ENCODE results near the gene ATP6V0B.

Gene ATP6V0B

DNA sequence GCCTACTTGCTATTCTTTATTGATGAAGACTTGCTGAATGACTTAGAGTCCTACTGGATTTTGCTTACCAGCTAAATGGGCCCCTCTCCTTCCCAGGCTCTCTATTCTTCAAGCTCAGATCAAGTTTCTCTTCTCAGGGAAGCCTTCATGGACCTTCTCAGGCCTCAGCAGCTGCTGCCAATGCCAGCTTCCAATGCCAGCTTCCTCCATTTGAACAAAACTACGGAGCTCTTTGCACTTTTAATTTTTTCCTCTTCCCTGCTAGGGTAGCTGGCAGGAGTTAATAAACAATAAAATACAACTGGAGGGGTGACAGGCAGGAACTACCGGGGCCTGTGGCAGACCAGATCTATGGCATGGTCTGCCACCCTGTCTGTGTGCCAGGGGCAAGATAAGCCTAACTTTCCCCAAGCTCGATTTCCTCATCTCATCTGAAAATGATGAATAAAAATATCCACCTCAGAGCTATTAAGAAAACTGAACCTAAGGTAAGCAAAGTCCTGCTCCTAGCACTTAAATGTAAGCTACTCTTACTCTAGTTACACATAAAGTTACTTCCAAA lies 29.0 kb upstream of the ATP6V0B start:
- DNase-seq (ENCODE audit: extremely low spot score, insufficient read length, low read depth) (no peak), FAIRE-seq (peak; percentile 18)

DNA sequence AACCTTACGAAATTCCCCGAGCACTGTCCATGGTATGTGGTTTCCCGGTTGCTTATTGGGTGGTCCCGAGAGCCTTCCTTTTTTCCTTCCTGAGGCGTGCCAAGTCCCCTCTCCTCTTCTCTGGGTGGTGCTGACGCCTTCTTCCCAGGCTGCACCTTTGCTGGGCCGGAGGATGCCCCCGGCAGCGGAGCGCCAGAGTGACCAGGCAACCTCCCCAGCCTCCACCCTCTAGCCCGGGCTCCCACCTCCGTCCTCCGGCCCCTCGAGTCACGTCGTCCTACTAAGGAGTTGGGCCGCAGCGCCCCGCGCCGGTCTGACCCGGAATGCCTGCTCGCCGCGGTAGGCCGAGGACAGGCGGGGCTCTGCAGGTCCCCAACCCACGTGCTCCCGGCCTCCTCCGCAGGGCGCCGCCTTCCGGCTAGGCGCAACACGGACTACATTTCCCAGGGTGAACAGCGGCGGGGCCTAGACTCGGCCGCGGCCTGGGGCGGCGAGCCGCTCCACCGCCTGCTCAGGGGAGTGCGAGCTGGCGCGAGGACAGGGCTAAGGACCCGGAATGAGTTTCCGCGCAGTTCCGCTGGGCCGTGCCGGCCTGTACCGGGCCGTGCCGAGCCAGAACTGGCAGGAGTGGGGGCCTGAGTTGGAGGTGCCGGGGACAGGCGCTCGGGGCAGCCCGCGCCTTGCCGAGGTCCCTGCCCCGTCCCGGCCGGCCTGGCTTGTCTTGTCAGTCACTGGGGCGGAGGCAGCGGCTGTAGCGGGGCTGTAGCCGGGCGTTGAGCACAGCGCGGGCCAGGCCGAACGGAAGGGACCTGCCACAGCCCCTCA lies 28.3 kb upstream of the ATP6V0B start, which contains the start of gene IPO13:
TSS of gene IPO13 (plus strand) at position 715 of the 825 bp plus-strand sequence. CDS start 651 bp downstream, outside the sequence.
- peak; percentile 98 for DNase-seq (ENCODE audit: extremely low spot score, insufficient read length, low read depth)
- peak; percentile 97 for FAIRE-seq

GRCh38 chr1:43947061-43947873 lies 27.5 kb upstream of the ATP6V0B start:
- no peak for FAIRE-seq
- no peak for DNase-seq (ENCODE audit: extremely low spot score, insufficient read length, low read depth)

DNA sequence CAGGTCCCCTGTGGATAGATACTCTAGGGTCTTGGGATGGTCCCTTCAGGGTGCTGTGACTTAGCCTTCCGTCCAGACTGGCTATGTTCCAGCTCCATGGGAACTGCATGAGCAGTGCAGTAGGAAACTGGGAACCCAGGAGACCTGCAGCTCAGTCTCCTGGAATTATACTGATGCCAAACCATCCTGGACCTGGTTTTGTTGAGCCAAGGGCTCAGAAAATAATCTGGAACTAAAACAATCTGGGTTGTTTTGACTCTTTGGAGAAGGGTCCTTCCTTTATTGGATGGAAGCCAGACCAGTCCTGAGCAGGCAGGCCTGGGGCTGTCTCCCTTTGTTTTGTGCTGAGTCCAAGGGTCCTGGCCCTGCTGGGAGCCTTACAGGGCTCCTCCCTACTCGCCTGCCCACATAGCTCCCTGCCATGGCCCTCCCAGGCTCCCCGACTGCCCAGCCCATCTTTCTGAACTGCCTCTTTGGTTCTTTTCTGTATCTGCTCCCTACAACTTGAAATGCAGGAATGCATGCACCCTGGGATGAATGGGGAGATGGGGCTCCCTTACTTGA lies 26.8 kb upstream of the ATP6V0B start:
- FAIRE-seq, result no peak

GRCh38 chr1:43949678-43950077 lies 25.1 kb upstream of the ATP6V0B start:
- FAIRE-seq (no peak), DNase-seq (ENCODE audit: extremely low spot score, insufficient read length, low read depth) (no peak)

More for the DNA sequence above, 26.8 kb upstream of the ATP6V0B start:
- DNase-seq (ENCODE audit: extremely low spot score, insufficient read length, low read depth), result no peak

GRCh38 chr1:43951021-43951985 lies 23.5 kb upstream of the ATP6V0B start:
- no peak for DNase-seq (ENCODE audit: extremely low spot score, insufficient read length, low read depth)
- FAIRE-seq, result no peak

DNA sequence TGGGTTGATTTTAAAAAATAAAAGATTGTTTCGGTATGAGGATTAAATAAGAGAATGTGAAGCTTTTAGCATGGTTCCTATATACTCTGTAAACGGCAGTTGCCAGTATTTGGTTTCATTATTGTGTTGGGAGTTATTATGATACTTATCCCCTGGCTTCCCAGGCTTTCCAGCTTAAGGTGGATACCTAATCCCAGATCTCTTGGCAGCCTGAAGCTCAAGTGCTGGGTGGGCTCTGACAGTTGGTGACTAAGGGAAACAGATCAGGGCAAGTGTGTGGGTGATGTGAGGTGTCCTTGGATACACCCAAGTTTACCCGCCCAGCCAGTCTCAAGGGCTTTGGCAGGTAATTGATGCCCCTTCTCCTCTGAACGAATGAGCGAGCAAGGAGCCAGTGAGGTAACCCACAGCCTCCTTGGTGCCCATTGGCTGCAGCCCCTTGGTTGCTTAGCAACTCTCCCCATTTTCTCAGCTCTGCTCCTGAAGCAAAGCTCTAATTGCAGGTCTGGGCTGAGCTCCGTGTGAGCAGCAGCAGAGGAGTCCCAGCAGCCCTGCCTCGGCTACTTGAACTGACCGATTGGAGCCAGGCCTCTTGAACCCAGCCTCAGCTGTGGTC lies 21.9 kb upstream of the ATP6V0B start:
- FAIRE-seq, result no peak
- no peak for DNase-seq (ENCODE audit: extremely low spot score, insufficient read length, low read depth)

DNA sequence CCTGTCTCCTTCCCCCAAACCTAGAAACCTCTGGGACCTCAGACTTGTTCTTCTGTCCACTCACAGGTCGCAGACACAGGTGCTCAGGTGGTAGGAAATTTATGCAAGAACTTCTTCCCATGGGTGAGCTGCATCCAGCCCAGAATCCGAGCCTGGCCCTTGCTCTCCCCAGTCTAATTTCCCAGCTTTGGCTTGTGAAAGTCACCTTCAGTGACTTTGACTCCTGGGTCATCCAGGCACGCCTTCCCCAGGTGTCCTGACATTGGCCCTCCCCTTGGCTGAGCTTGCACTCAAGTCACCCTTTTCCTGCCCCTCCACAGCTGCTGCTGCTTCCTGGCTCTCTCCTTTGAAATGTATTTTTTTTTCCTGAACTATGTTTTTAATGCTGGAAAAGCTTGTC lies 21.4 kb upstream of the ATP6V0B start:
- DNase-seq (ENCODE audit: extremely low spot score, insufficient read length, low read depth) (no peak), FAIRE-seq (no peak)

GRCh38 chr1:43954036-43954435 lies 20.7 kb upstream of the ATP6V0B start:
- DNase-seq (ENCODE audit: extremely low spot score, insufficient read length, low read depth) (no peak), FAIRE-seq (no peak)

GRCh38 chr1:43956234-43956633 lies 18.5 kb upstream of the ATP6V0B start:
- no peak for DNase-seq (ENCODE audit: extremely low spot score, insufficient read length, low read depth)
- no peak for FAIRE-seq

GRCh38 chr1:43957407-43958040 lies 17.2 kb upstream of the ATP6V0B start:
- DNase-seq (ENCODE audit: extremely low spot score, insufficient read length, low read depth) (no peak), FAIRE-seq (no peak)

- FAIRE-seq, result no peak
- no peak for DNase-seq (ENCODE audit: extremely low spot score, insufficient read length, low read depth)
Observed at GRCh38 chr1:43958351-43959255, 16.2 kb upstream of the ATP6V0B start.

- DNase-seq (ENCODE audit: extremely low spot score, insufficient read length, low read depth), result no peak
- FAIRE-seq, result no peak
Observed at GRCh38 chr1:43960798-43961197, 14.0 kb upstream of the ATP6V0B start.

DNA sequence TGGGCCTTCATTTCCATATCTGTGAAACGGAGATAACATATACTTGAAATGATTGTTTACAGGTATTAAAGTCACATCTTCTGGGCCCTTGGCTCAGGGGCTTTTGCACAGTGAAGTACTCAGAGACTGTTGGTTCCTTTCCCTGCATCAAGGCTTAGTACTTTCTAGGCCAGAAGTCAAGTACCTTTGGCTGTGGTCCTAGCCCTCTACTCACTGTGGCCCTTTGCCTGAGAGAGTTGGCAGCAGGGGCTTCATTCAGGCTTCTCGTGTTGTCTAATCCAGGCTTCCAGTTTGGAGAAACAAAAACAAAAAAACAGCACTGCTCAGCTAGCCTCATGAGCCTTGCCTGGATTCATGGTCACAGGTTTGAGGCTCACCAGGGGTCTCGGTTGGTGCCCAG lies 13.1 kb upstream of the ATP6V0B start:
- FAIRE-seq, result no peak

DNA sequence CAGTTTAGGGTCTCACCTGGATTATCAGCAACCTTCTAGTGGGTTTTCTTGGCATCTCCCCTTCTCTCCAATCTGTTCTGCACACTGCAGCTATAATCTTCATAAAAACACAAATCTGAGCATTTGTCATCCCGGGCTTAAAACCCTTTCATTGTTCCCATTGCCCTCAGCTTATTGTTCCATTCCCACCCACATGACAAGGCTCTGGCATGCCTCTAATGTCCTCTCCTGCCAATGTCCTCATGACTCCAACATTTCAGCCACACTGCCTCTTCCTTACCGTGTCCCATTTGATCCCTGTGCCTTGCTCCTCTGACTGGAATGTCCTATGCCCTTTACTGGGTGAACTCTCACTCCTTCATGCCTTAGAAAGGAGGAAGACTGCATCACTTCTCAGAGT lies 12.4 kb upstream of the ATP6V0B start:
- no peak for FAIRE-seq

More for the DNA sequence above, 13.1 kb upstream of the ATP6V0B start:
- no peak for DNase-seq (ENCODE audit: extremely low spot score, insufficient read length, low read depth)

DNA sequence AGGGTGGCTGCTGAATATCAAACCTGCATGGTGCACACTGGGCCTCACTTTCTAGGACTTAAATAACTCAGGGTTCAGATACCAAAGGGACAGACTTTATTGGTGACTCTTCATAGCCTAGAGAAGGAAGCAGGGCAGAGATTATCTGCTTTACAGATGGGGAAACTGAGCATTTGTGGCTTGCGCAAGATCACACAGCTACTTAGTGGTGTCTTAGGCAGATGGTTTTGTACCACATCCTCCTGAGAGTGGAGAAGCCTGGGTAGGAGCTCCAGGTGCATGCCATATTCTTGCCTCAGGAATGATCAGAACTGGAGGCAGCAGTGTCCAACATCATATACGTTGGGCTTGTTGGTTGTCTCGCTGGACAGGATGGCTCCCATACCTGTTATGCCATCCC lies 11.8 kb upstream of the ATP6V0B start:
- FAIRE-seq (no peak), DNase-seq (ENCODE audit: extremely low spot score, insufficient read length, low read depth) (no peak)

More for the DNA sequence above, 12.4 kb upstream of the ATP6V0B start:
- DNase-seq (ENCODE audit: extremely low spot score, insufficient read length, low read depth), result no peak

DNA sequence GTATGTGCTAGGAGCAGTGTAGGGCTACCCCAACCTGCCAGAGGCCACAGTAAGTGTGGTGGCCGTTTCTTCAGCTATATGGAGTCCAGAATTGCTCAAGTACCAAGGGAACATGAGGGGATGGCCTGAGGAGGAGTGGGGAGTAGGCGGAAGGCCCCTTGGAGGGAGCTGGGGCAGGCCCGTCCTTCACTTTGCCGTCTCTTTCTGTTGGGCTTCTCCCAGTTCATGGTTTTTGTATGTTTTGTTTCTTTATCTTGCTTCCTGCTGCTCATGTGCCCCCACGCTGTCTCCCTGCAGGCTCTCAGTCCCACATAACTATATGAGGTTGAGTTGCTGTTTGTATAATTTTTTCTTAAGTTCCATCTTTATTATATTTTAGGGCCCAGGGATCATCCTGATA lies 10.9 kb upstream of the ATP6V0B start:
- DNase-seq (ENCODE audit: extremely low spot score, insufficient read length, low read depth) (no peak), FAIRE-seq (no peak)
